Measurements from ENCODE around the gene EYS. TPM values are rescaled to one million over a fixed set of nuclear protein-coding genes. Genes with fewer than 3 reads are reported as not detected.

EYS gene
- polyA plus RNA-seq, 10 donors = 0.24 to 1.1 (median 0.47) TPM

DNA sequence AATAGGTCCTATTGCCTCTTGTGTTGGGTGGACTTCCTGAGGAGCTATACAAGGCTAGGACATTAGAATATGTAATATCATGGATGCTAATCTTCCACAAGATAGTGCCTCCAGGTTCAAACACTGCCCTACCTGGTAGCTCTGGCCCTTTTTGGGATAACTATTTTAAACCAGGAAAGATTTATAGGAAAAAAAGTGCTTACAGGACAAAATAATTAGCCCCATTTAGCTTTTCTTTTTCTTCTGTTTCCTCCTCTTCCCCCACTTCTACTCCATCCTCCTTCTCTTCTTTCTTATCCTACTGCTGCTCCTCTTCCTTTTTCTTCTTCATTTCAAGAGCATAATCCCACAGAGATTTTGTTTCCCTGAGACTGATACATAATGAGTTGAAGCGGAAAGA lies 1104.0 kb downstream of the EYS start:
- DNase-seq = no peak

DNA sequence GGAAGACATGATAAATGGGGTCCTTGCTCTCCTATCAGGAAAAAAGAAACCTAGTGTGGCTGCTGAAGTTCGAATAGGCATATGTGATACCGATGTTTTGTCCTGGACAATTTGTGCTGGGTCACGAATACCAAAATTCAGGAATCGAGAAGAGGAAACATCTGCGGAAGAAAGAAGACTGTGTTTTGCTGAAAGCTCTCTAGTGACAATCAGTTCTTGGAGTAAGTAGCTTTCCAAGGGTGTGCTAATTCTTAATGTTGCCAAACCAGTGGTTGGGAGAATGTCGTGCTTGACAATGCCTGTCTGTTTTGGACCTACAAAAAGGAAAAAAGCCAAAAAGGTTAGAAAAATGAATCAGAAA lies 1115.4 kb downstream of the EYS start:
- peak in 1 of 3 donors; percentile 61 for DNase-seq

DNA sequence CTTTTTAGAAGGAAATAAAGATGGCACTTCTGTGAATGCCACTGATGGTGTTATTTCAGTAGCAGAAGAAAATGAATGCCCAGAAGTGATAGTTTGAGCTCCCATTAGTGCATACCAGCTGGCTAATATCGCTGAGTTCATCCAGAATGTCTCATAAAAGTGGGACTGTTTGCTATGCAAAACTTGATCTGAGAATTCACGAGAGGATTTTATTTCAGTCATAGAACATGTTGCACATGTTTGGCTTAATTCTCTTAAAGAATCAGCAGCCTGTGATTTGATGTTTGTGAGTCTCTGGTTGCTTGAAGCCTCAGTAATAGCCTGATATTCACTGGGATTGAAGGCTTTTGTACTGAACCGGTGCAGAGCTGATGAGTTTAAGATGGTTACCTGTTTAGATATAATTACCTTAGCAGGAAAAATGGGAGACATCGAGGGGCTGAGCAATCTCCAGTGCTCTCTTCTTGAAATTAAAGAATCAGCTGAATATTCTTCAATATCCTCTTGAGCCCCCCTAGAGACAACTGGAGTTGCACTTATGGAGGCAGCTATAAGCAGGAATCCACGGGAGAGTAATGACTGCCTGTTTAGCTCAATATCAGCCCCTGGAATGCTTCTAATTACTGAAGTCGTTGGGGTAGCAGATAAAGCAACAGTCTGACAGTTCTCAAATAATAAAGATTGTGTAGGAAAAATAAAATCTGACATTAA lies 1115.9 kb downstream of the EYS start:
- DNase-seq = peak in 1 of 3 donors; percentile 49

DNA sequence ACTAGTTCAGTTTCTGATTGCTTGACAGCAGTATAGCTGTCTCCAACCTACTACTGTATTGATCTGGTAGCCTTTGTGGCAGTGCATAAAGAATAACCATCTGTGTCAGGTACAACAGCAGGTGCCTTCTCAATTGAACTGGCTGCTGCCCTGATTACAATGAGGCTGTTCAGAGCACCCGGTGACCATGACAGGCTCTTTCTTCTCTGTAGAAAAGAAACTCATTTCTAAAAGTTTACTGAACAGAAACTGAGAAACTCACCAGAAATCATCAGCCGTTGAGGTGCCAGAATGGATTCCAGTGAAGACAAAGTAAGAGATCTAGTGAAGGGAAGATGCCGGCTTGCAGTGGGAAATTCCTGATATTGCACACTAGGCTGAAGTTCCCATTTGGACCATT lies 1117.1 kb downstream of the EYS start:
- DNase-seq = no peak

DNA sequence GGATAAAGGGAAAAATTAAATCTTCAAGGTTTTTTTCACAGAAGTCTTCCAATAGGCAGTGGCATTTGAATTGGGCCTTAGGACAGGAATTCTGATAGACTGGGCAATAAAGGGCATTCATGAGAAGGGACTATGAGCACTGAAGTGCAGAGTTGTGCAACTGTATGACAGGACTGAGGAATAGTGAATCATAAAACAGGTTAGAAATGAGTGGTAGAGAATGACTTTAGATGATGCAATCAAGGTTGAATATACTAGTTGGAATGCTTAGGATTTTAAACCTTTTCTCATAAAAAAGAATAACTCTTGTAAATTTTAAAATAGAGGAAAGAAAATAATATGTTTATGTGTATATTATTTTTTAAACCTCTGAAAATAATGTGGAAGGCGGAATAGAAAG lies 1126.7 kb downstream of the EYS start:
- no peak for DNase-seq

DNA sequence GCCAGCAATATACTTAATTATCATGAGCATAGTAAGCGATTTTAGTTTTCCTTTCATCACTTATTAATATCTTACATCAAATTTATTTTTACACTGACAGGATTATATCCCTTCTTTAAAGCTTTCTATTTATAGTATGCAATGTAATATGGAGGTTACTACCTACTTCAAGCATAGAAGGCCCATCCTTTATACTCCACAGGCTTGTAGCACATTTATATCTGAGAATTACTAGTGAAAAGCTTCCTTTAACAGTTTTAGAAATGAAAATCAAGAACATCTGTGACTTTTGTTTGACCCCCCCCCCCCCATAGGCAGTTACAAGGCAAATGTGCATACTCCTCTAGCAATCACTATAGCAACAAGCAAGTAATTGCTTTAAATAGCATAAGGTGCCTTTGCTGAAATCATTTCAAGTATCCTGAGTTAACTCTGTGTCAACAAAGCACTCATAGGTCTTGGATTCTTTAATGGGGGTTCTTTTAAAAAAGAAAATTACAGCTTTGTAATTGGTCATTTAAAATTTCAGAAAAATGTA lies 1153.7 kb downstream of the EYS start:
- peak in 2 of 3 donors; percentile 9 to 16 for DNase-seq

DNA sequence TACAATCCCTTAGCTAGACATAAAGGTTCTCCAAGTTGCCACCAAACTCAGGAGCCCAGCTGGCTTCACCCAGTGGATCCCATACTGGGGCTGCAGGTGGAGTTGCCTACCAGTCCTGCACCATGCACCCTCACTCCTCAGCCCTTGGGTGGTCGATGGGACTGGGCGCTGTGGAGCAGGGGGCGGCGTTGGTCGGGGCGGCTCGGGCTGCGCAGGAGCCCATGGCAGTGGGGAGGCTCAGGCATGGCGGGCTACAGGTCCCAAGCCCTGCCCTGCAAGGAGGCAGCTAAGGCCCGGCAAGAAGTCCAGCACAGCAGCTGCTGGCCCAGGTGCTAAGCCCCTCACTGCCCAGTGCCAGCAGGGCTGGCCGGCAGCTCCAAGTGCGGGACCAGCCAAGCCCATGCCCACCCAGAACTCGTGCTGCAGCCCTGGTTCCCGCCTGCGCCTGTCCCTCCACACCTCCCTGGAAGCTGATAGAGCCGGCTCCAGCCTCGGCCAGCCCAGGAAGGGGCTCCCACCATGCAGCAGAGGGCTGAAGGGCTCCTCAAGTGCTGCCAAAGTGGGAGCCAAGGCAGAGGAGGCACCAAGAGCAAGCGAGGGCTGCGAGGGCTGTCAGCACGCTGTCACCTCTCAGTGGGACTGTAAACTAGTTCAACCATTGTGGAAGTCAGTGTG lies 1159.3 kb downstream of the EYS start:
- no peak for DNase-seq

DNA sequence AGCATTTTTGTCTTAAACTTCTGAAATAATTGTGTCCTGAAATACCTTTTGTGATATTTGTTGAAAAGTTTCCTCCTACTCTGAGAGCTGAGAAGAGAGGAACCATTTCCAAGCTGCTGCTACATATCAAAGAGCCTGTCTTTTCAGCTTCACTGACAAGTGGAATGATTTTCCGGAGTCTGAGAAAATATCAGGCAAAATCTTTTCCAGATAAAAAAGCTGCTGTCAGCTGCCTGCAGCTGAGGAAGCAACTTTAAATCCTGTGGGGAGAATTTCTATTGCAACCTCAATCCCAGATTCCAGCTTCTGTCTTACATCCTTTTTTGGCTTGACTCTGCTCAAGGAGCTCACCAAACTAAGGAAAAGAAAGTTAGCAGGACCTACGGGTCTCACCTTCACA lies 1167.1 kb downstream of the EYS start:
- DNase-seq = peak in 1 of 3 donors; percentile 24

DNA sequence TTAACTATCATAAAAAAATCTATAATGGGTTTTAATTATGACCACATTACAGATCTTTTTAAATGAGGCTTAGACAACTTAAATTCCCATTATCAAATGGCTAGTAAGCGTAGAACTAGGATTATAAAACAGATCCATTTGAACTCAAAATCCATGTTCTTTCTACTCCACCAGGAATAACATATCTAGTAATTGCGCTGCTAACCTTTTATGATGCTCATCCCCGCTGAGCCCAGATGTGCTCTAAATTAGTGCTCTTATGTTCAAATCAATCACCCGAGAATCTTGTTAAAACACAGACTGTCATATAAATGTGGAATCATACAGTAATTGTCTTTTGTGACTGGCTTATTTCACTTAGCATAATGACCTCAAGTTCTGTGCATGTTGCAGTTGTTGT lies 1168.3 kb downstream of the EYS start:
- DNase-seq = no peak

DNA sequence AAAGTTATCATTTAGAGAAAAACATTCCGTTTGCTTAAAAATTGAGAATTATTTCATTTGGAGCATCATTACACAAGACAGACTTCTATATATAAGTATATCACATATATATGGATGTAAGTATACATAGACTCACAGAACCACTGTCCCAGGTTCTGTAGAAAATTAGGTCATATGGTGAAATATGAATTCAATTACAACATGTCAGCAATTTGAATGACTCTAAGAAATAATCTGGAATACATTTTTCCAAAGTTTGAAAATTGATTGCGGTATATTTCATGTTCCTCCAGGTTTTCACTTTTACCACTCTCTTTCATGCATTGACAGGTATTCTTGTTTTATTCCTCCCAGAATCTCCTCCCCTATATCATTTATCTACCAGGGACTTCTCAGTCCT lies 1179.1 kb downstream of the EYS start:
- no peak for DNase-seq

DNA sequence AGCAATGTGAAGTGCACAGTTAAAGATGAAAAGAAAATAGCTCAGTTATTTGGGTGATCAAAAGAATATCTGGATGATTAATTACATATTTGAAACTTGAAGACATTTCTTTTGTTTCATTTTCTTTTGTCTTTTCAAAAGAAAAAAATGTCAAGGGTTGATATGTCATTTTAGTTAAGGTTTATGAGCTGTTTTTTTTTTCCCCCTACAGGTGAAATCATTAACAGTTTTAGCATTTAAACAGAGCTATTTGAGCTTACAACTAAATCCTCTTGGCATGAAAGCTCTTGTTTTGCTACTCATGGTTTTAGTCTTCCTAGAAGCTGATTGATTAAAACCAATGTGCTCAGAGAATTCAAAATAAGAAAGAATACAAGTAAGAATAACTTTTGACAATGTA lies 1184.2 kb downstream of the EYS start:
- DNase-seq = no peak

DNA sequence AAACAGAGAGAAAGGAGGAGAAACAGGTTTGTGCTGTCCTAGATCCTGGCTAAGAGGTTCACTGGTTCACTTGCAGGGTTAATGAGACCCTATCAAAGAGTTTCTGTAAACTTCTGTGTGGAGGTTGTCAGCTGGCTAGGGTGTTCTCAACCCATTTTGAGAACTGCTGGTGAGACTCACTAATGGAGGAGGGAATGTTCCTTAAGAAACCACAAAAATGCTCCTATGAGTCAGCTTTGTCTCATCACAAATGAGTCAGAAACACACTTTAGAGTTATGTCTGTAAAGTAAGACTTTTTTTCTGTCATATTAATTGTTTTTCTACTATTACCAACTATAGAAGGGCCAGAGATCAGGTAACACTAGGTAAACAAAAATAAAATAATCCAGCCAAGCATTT lies 1187.0 kb downstream of the EYS start:
- DNase-seq = peak in 1 of 3 donors; percentile 80

DNA sequence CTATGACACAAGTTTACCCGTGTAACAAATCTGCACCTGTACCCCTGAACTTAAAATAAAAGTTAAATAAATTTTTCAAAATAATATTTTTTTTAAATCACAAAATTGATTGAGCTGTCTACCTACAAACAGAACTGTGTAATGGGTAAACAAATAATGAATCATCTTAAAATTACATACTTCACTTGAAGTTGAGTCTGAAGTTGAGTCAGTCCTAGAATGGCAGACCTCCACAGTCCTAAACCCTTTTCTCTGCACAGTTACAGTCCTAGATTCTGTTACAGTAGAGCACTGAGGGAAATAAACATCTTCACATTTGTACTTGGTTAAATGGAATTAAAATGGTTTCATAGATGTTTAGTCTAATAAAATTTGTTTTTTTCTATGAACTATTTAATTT lies 1190.6 kb downstream of the EYS start:
- no peak for DNase-seq

DNA sequence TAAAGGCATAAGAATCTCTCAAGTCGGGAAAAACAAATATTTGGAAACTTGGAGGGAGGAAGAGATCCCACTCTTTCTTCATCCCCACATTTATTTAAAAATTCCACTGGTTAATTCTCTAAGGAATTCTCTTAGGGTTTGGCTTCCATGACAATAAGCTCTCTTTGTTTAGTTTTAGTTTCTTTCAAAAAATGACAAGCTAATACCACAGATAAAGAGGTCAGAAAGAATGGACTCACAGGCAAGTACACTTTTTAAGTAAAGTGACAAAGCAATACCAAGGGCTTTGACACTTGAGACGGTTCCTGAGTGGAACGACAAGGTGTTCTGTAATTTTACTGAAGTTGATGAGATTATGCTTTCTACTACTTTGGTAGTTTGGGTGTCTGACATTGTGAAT lies 1199.4 kb downstream of the EYS start:
- DNase-seq = no peak

DNA sequence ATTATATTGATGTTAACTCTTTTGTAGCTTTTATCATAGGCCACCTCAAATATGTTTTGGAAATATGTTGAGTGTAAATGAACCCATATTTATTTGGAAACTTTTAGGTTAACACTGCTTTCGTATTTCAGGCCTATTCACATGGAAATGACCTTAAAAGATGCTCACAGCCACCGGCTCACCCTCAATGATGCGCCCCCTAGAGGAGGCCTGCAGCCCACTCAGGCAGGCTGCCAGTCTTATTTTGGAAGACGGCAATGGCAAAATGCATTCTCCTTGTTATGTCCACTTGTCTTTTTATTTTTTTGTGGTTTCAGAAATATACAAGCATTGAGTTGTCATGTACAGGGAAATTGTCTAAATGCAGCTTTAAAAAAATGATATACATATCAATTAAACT lies 1201.7 kb downstream of the EYS start:
- no peak for DNase-seq

DNA sequence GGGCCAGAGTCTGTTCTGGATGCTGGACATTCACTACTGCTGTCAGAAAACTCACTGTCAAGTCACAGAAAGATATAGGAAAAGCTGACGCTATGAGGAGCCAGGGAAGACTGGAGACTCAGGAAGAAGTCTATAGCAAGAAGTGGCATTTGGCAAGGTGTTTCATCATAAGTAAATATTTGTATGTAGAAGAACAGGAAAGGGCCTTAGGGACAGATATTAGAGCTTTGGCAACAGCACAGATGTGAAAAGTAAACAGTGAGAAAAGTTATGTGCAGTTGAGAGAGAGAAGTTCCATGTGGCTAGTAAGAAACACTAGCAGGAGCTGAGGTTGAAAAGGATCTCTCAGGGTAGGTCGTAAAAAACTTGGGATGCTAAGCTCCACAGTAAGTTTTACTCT lies 1202.5 kb downstream of the EYS start:
- no peak for DNase-seq

DNA sequence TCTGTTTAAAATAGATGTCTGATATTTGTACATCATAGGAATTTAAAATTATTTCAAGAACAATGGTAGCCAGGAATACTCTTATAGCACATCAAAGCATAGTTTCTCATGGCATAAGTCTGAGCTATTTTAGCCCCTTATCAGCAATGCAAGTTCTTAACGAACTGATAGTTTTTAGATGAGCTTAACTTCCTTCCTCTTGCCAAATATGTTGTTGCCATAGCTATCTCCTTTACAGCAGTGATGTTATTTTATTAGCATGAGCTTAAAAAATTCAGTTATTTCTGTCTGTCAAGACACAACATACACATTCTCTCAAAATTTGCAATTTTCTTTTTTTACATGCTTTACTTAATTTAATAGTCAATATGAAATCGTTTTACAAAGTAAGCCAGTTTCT lies 1204.2 kb downstream of the EYS start:
- peak in 1 of 3 donors; percentile 14 for DNase-seq

DNA sequence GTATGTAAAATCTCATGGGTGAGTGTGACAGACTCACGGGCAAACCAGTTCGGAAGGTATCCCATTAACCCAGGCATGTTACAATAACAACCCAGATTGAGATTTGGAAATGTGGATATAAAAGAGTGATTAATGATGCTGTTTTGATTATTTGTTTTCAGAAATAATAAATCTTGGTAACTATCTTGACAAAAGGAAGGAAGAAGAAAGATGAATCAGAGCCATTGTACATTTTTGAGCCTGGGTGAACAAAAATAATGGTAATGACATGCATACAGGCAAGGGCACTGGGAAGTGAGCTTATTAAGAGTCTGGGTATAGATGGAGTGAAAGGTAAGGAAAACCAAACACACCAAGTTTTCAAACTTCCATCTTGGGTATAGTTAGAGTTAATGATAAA lies 1209.4 kb downstream of the EYS start:
- no peak for DNase-seq

DNA sequence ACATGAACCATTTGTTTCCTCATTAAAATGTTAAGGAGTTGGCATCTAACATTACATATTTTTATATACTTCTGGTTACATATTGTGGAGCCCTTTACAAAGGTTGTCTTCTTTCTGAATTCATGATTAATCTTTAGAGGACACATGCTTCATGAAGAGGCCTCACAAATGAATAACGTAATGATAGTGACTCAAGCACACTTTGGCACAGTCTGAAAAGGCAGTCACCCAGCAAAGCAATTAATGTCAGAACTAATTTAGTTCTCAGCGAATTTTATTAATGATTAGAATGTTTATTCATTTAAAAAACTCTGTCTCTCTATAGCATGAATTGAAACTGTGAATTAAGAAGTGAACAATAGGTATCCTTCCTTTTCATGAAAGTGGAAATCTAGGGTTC lies 1217.3 kb downstream of the EYS start:
- no peak for DNase-seq

DNA sequence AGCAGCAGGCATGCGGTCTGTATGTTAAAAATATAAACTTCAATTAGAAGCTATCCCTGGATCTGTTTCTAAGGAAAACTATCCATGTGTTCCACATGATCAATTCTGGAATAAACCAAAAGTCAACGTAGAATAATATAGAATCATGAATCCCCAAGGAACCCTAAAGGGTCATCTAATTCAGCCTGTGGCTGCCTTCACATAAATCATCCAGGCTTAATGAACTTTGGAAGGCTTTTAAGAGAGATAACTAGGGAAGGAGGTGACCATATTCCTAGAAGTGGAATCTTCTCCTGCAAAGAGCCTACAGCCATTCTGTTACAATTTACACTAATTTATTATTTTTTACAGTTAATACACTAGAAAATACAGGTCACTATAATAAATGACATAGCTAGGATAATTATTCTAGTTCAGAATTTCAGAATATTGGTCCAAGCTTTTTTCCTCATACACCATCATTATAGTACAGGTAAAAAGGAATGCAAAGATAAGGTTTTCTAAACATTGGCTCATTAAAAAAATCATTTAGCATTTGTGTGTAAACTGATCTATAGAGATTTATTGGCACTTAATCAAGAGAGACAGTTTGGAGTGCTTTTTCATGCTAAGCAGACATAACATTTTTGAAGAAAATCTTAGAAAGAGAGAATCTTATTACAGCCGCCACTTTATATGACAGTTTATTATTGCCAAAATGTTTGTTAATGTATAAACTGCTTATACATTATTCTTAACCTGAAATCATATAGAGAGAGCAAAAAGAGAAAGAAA lies 1220.3 kb downstream of the EYS start:
- no peak for DNase-seq

DNA sequence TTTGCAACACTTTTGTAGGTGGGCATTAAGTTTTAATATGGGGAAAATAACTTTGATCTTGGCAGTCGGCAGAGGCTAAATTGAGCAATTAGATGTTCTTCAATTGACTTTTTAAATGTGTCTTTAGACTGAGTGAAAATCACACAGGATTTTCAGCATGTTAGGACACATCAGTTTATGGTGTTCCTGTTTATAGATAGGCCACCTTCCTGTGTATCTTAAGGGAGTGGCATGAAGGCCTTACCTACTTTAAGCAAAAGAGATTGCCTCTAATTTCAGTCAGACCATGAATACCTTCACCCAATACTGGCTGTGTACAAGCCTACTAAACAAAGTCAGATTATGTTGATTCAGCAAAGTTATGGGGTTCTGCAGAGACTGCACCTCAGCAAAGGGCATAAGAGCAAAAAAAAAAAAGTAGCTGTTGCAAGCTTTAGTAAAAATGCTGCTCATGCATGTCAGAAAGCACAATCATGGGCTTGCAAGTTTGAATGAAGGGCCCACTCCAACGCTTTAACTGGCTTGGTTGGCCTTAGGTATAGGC lies 1223.0 kb downstream of the EYS start:
- no peak for DNase-seq

DNA sequence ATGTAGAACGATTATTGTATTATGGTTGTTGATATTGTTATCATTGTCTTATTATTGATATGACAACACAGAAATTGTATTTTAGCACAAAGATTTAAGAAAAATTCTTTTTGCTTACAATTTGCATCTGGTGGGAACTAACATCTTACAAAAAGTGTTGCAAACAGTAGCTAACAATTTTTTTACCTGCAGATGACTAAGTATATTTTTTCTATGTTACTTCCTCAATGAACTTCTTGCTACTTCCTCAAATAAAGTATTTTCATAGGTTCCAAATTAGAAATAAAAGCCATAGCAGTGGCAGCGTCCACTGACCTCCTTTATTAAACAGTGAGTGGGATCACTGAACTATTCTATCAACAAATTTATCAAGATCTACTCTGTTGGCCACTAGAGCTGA lies 1224.4 kb downstream of the EYS start:
- no peak for DNase-seq

DNA sequence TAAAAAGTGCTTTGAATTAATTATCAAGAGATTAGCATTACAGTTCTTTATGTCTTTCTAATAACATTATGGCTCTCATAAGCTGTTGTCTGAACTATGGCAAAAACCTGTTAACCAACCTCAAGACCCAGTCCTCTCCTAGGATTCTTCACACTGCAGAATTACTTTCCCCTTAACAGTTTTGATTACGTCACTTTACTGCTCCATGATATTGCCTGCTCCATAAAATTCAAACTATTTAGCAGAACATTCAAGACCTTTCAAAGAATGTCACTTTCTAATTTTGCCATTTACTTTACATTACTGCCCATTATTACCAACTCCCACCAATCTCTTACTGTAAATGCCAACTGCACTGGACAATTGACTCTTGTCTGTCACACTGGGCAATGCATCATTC lies 1227.9 kb downstream of the EYS start:
- DNase-seq = no peak
